Mammary epithelial cell (primary cell): Measurements from ENCODE around the gene VEGFD.

Experiments
- EZH2 ChIP-seq: IDR thresholded peaks from 2 replicates; pipeline ENCODE4 v1.6.1; 2012; ENCODE audit warnings: low read length, inconsistent platforms, borderline replicate concordance
- TF ChIP-seq, protein P1 (sequence below), 2 donors: IDR thresholded peaks in 1 of 2; conservative IDR thresholded peaks in 1 of 2; 2 replicates each; pipeline ENCODE4 v1.5.1; 2011 to 2012; ENCODE audit warnings: inconsistent platforms in 2 of 2, low read length in 2 of 2, mild to moderate bottlenecking in 2 of 2, control low read depth in 1 of 2, low read depth in 1 of 2; ENCODE audit not compliant: insufficient read depth in 1 of 2; ENCODE audit errors: extremely low read depth in 1 of 2

DNA sequence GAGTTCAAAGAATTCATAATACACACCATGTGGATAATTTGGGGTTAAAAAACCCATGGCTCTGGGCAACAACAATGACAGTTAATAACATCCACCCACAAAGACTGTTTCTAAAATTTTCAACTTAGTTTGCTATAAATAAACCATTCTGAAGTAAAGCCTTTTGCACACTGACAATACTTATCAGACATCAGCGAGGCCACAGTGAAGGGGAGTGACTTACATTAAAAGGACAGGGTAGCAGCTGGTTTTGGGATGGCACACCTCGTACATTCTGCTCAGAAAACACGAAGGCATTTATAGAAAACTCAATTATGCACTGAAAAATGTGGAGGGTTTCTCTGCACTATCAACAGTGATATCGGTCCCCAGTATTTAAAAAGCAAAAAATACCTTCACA lies 63.9 kb downstream of the VEGFD start:
- TF ChIP-seq, protein P1, sequence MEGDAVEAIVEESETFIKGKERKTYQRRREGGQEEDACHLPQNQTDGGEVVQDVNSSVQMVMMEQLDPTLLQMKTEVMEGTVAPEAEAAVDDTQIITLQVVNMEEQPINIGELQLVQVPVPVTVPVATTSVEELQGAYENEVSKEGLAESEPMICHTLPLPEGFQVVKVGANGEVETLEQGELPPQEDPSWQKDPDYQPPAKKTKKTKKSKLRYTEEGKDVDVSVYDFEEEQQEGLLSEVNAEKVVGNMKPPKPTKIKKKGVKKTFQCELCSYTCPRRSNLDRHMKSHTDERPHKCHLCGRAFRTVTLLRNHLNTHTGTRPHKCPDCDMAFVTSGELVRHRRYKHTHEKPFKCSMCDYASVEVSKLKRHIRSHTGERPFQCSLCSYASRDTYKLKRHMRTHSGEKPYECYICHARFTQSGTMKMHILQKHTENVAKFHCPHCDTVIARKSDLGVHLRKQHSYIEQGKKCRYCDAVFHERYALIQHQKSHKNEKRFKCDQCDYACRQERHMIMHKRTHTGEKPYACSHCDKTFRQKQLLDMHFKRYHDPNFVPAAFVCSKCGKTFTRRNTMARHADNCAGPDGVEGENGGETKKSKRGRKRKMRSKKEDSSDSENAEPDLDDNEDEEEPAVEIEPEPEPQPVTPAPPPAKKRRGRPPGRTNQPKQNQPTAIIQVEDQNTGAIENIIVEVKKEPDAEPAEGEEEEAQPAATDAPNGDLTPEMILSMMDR (conservative IDR thresholded peaks at IDR 0.05 in 1 of 2, IDR thresholded peaks at IDR 0.05 in 1 of 2; ENCODE audit: extremely low read depth in 1 of 2, insufficient read depth in 1 of 2, low read depth in 1 of 2, low read length in 2 of 2), result no peak
- no peak for TF ChIP-seq EZH2
